Left ventricle myocardium inferior (tissue), 1 donor: Measurements from ENCODE around the gene CFAP92. TPM values are rescaled to one million over a fixed set of nuclear protein-coding genes. Genes with fewer than 3 reads are reported as not detected.

Experiments used
- DNase-seq: peaks from one replicate; pipeline ENCODE4 v3.0.0-alpha.2; 2020
- H3K27ac ChIP-seq: fragments of 200-600 bp; replicated peaks from 2 replicates; pipeline ENCODE4 v1.8.0; 2021
- H3K27me3 ChIP-seq: fragments of 200-600 bp; 2 replicates; pipeline ENCODE4 v1.8.0; 2021; ENCODE audit warnings: low read depth
- H3K36me3 ChIP-seq: fragments of 200-600 bp; 2 replicates; pipeline ENCODE4 v1.8.0; 2021
- H3K4me1 ChIP-seq: fragments of 200-600 bp; 2 replicates; pipeline ENCODE4 v1.8.0; 2021
- H3K4me3 ChIP-seq: fragments of 200-600 bp; 2 replicates; pipeline ENCODE4 v1.8.0; 2021; ENCODE audit warnings: mild to moderate bottlenecking, moderate library complexity
- H3K9me3 ChIP-seq: fragments of 200-600 bp; replicated peaks from 2 replicates; pipeline ENCODE4 v1.8.0; 2021
- CTCF ChIP-seq: fragments of 200-600 bp; IDR thresholded peaks from 2 replicates; pipeline ENCODE4 v1.8.0; 2021; ENCODE audit warnings: antibody characterized with exemption, mild to moderate bottlenecking, borderline replicate concordance
- intact Hi-C: fragments of 100-400 bp; cut with micrococcal nuclease; formaldehyde crosslinking; loops from one replicate; pipeline ENCODE4 v1.11.0; 2022
- total RNA-seq: library from RNA; stranded (reverse); fragmentation: NEBNext Ultra II Directional; extraction: Animal tissue kit (Norgen Biotek cat#: 25700); gene quantifications from one replicate; pipeline ENCODE4 v1.2.1, GENCODE V29; 2021
- donor health status: DM: no; HTN: yes; CAD: no; lungs with severe emphysema.

CFAP92 gene
- total RNA-seq, 1 donor from 2014 or later = 0.25 TPM

- H3K27ac ChIP-seq = peak overlapping the region; percentile 93
- intact Hi-C loops = no loop called here
- H3K9me3 ChIP-seq = no peaks in the 10 kb centered on the region
- peaks cover 5% of the 10 kb centered on the region for H3K36me3 ChIP-seq
- H3K27me3 ChIP-seq = no peaks in the 10 kb centered on the region
- no peak for DNase-seq
- peak overlapping the region; percentile 88 for H3K4me3 ChIP-seq
- no peak for TF ChIP-seq CTCF
- peaks cover 68% of the 10 kb centered on the region for H3K4me1 ChIP-seq
Measured at GRCh38 chr3:128878011-128878457, 115.8 kb downstream of the CFAP92 start.

- Histone ChIP-seq H3K4me3 (no peak overlapping the region), H3K9me3 (no peaks in the 10 kb centered on the region), H3K36me3 (no peaks in the 10 kb centered on the region), H3K4me1 (peaks cover 44% of the 10 kb centered on the region), H3K27me3 (no peaks in the 10 kb centered on the region), H3K27ac (peak overlapping the region; percentile 39)
- peak; percentile 63 for TF ChIP-seq CTCF
- intact Hi-C loops = no loop called here
- peak; percentile 28 for DNase-seq
Measured at GRCh38 chr3:128875556-128876120, 118.2 kb downstream of the CFAP92 start.

- intact Hi-C loops = no loop called here
- Histone ChIP-seq H3K4me1 (peaks cover 34% of the 10 kb centered on the region), H3K4me3 (no peak overlapping the region), H3K36me3 (no peaks in the 10 kb centered on the region), H3K9me3 (no peaks in the 10 kb centered on the region), H3K27ac (peak overlapping the region; percentile 39), H3K27me3 (no peaks in the 10 kb centered on the region)
- TF ChIP-seq CTCF = no peak
- no peak for DNase-seq
Measured at GRCh38 chr3:128874481-128875180, 119.2 kb downstream of the CFAP92 start.

- Histone ChIP-seq H3K27me3 (no peaks in the 10 kb centered on the region), H3K9me3 (no peaks in the 10 kb centered on the region), H3K27ac (no peak overlapping the region), H3K36me3 (no peaks in the 10 kb centered on the region), H3K4me3 (no peak overlapping the region), H3K4me1 (peaks cover 28% of the 10 kb centered on the region)
- no peak for TF ChIP-seq CTCF
- DNase-seq = no peak
- intact Hi-C loops = no loop called here
Measured at GRCh38 chr3:128873244-128874022, 120.4 kb downstream of the CFAP92 start.

- Histone ChIP-seq H3K36me3 (no peaks in the 10 kb centered on the region), H3K9me3 (no peaks in the 10 kb centered on the region), H3K4me1 (peaks cover 21% of the 10 kb centered on the region), H3K27me3 (no peaks in the 10 kb centered on the region), H3K4me3 (no peak overlapping the region), H3K27ac (no peak overlapping the region)
- no peak for DNase-seq
- no peak for TF ChIP-seq CTCF
- intact Hi-C loops = no loop called here
Measured at GRCh38 chr3:128872744-128873143, 121.1 kb downstream of the CFAP92 start.
